Measurements from ENCODE around the gene RAI14.

RAI14 gene

GRCh38 chr5:34625246-34625645, 30.9 kb upstream of the RAI14 start:
- H3K36me3 ChIP-seq (ENCODE audit: insufficient read depth, low read length): no peaks in the 10 kb centered on the region
- H3K9me3 ChIP-seq (ENCODE audit: low read length): no peaks in the 10 kb centered on the region

GRCh38 chr5:34626036-34626435, 30.1 kb upstream of the RAI14 start:
- H3K9me3 ChIP-seq (ENCODE audit: low read length): no peaks in the 10 kb centered on the region
- H3K27me3 ChIP-seq (ENCODE audit: insufficient read depth, low read length): no peaks in the 10 kb centered on the region
- no peak overlapping the region for H3K4me3 ChIP-seq (ENCODE audit: low read length)
- no peaks in the 10 kb centered on the region for H3K36me3 ChIP-seq (ENCODE audit: insufficient read depth, low read length)
- peaks cover 15% of the 10 kb centered on the region for H3K4me1 ChIP-seq (ENCODE audit: insufficient read depth, low read length)
- no peak overlapping the region for H2AFZ ChIP-seq (ENCODE audit: low read depth, low read length)

More at GRCh38 chr5:34625246-34625645, 30.9 kb upstream of the RAI14 start:
- Histone ChIP-seq H3K4me1 (ENCODE audit: insufficient read depth, low read length) (peaks cover 15% of the 10 kb centered on the region), H2AFZ (ENCODE audit: low read depth, low read length) (no peak overlapping the region), H3K27me3 (ENCODE audit: insufficient read depth, low read length) (no peaks in the 10 kb centered on the region), H3K4me3 (ENCODE audit: low read length) (no peak overlapping the region)

- H3K4me3 ChIP-seq (ENCODE audit: low read length): no peak overlapping the region
- H3K9me3 ChIP-seq (ENCODE audit: low read length): no peaks in the 10 kb centered on the region
- peaks cover 15% of the 10 kb centered on the region for H3K4me1 ChIP-seq (ENCODE audit: insufficient read depth, low read length)
- H2AFZ ChIP-seq (ENCODE audit: low read depth, low read length): no peak overlapping the region
- H3K36me3 ChIP-seq (ENCODE audit: insufficient read depth, low read length): no peaks in the 10 kb centered on the region
- no peaks in the 10 kb centered on the region for H3K27me3 ChIP-seq (ENCODE audit: insufficient read depth, low read length)
Observed at GRCh38 chr5:34626751-34627150, 29.4 kb upstream of the RAI14 start.

GRCh38 chr5:34627794-34628193, 28.3 kb upstream of the RAI14 start:
- no peaks in the 10 kb centered on the region for H3K27me3 ChIP-seq (ENCODE audit: insufficient read depth, low read length)
- H3K4me3 ChIP-seq (ENCODE audit: low read length): no peak overlapping the region
- no peak overlapping the region for H2AFZ ChIP-seq (ENCODE audit: low read depth, low read length)
- peaks cover 23% of the 10 kb centered on the region for H3K4me1 ChIP-seq (ENCODE audit: insufficient read depth, low read length)
- no peaks in the 10 kb centered on the region for H3K9me3 ChIP-seq (ENCODE audit: low read length)
- H3K36me3 ChIP-seq (ENCODE audit: insufficient read depth, low read length): no peaks in the 10 kb centered on the region

GRCh38 chr5:34628373-34628772, 27.8 kb upstream of the RAI14 start:
- no peak overlapping the region for H3K4me3 ChIP-seq (ENCODE audit: low read length)
- peaks cover 29% of the 10 kb centered on the region for H3K4me1 ChIP-seq (ENCODE audit: insufficient read depth, low read length)
- no peaks in the 10 kb centered on the region for H3K27me3 ChIP-seq (ENCODE audit: insufficient read depth, low read length)
- no peaks in the 10 kb centered on the region for H3K36me3 ChIP-seq (ENCODE audit: insufficient read depth, low read length)
- no peaks in the 10 kb centered on the region for H3K9me3 ChIP-seq (ENCODE audit: low read length)
- H2AFZ ChIP-seq (ENCODE audit: low read depth, low read length): no peak overlapping the region

GRCh38 chr5:34630596-34630995, 25.5 kb upstream of the RAI14 start:
- Histone ChIP-seq H3K4me3 (ENCODE audit: low read length) (no peak overlapping the region), H3K36me3 (ENCODE audit: insufficient read depth, low read length) (no peaks in the 10 kb centered on the region), H3K4me1 (ENCODE audit: insufficient read depth, low read length) (peaks cover 29% of the 10 kb centered on the region), H3K9me3 (ENCODE audit: low read length) (no peaks in the 10 kb centered on the region), H3K27me3 (ENCODE audit: insufficient read depth, low read length) (no peaks in the 10 kb centered on the region), H2AFZ (ENCODE audit: low read depth, low read length) (no peak overlapping the region)

GRCh38 chr5:34632807-34633422, 23.2 kb upstream of the RAI14 start:
- Histone ChIP-seq H3K9me3 (ENCODE audit: low read length) (no peaks in the 10 kb centered on the region), H3K4me3 (ENCODE audit: low read length) (no peak overlapping the region), H3K27me3 (ENCODE audit: insufficient read depth, low read length) (no peaks in the 10 kb centered on the region), H3K36me3 (ENCODE audit: insufficient read depth, low read length) (no peaks in the 10 kb centered on the region), H2AFZ (ENCODE audit: low read depth, low read length) (peak overlapping the region; percentile 24), H3K4me1 (ENCODE audit: insufficient read depth, low read length) (peaks cover 19% of the 10 kb centered on the region)

- Histone ChIP-seq H3K4me1 (ENCODE audit: insufficient read depth, low read length) (no peaks in the 10 kb centered on the region), H3K9me3 (ENCODE audit: low read length) (no peaks in the 10 kb centered on the region), H3K36me3 (ENCODE audit: insufficient read depth, low read length) (no peaks in the 10 kb centered on the region), H3K27me3 (ENCODE audit: insufficient read depth, low read length) (no peaks in the 10 kb centered on the region), H3K4me3 (ENCODE audit: low read length) (no peak overlapping the region), H2AFZ (ENCODE audit: low read depth, low read length) (no peak overlapping the region)
Observed at GRCh38 chr5:34639852-34640626, 16.1 kb upstream of the RAI14 start.

- H3K4me1 ChIP-seq (ENCODE audit: insufficient read depth, low read length): no peaks in the 10 kb centered on the region
- H2AFZ ChIP-seq (ENCODE audit: low read depth, low read length): peak overlapping the region; percentile 17
- H3K4me3 ChIP-seq (ENCODE audit: low read length): no peak overlapping the region
- no peaks in the 10 kb centered on the region for H3K9me3 ChIP-seq (ENCODE audit: low read length)
- no peaks in the 10 kb centered on the region for H3K27me3 ChIP-seq (ENCODE audit: insufficient read depth, low read length)
- H3K36me3 ChIP-seq (ENCODE audit: insufficient read depth, low read length): no peaks in the 10 kb centered on the region
Observed at GRCh38 chr5:34648039-34648839, 7.9 kb upstream of the RAI14 start.

- Histone ChIP-seq H3K36me3 (ENCODE audit: insufficient read depth, low read length) (no peaks in the 10 kb centered on the region), H3K9me3 (ENCODE audit: low read length) (no peaks in the 10 kb centered on the region), H3K4me1 (ENCODE audit: insufficient read depth, low read length) (no peaks in the 10 kb centered on the region), H3K4me3 (ENCODE audit: low read length) (no peak overlapping the region), H2AFZ (ENCODE audit: low read depth, low read length) (peak overlapping the region; percentile 17), H3K27me3 (ENCODE audit: insufficient read depth, low read length) (no peaks in the 10 kb centered on the region)
Observed at GRCh38 chr5:34648840-34649158, 7.3 kb upstream of the RAI14 start.

GRCh38 chr5:34651791-34652190, 4.3 kb upstream of the RAI14 start:
- H3K4me3 ChIP-seq (ENCODE audit: low read length): no peak overlapping the region
- no peaks in the 10 kb centered on the region for H3K9me3 ChIP-seq (ENCODE audit: low read length)
- H2AFZ ChIP-seq (ENCODE audit: low read depth, low read length): no peak overlapping the region
- no peaks in the 10 kb centered on the region for H3K36me3 ChIP-seq (ENCODE audit: insufficient read depth, low read length)
- H3K4me1 ChIP-seq (ENCODE audit: insufficient read depth, low read length): peaks cover 7% of the 10 kb centered on the region
- no peaks in the 10 kb centered on the region for H3K27me3 ChIP-seq (ENCODE audit: insufficient read depth, low read length)

GRCh38 chr5:34652466-34652865, 3.7 kb upstream of the RAI14 start:
- Histone ChIP-seq H2AFZ (ENCODE audit: low read depth, low read length) (no peak overlapping the region), H3K36me3 (ENCODE audit: insufficient read depth, low read length) (no peaks in the 10 kb centered on the region), H3K4me1 (ENCODE audit: insufficient read depth, low read length) (peaks cover 7% of the 10 kb centered on the region), H3K4me3 (ENCODE audit: low read length) (no peak overlapping the region), H3K9me3 (ENCODE audit: low read length) (no peaks in the 10 kb centered on the region), H3K27me3 (ENCODE audit: insufficient read depth, low read length) (no peaks in the 10 kb centered on the region)

GRCh38 chr5:34652914-34653313, 3.2 kb upstream of the RAI14 start:
- Histone ChIP-seq H3K9me3 (ENCODE audit: low read length) (no peaks in the 10 kb centered on the region), H3K4me1 (ENCODE audit: insufficient read depth, low read length) (peaks cover 8% of the 10 kb centered on the region)

More at GRCh38 chr5:34652914-34653313, 3.2 kb upstream of the RAI14 start:
- Histone ChIP-seq H3K4me3 (ENCODE audit: low read length) (no peak overlapping the region), H3K36me3 (ENCODE audit: insufficient read depth, low read length) (no peaks in the 10 kb centered on the region), H3K27me3 (ENCODE audit: insufficient read depth, low read length) (no peaks in the 10 kb centered on the region), H2AFZ (ENCODE audit: low read depth, low read length) (no peak overlapping the region)
